Inflammatory macrophage treated with lipopolysaccharide for 4 hours (primary cell): Measurements from ENCODE around the gene GPN2.

Experiments used
- DNase-seq: peaks from one replicate; pipeline ENCODE4 v3.0.0-alpha.2; 2020

The GPN2 gene

GRCh38 chr1:26889551-26890466 is at the start of gene GPN2:
TSS of gene GPN2 (minus strand) at chr1:26890283. CDS start at chr1:26890096, 187 bp downstream.
- DNase-seq, result peak; percentile 79

DNA sequence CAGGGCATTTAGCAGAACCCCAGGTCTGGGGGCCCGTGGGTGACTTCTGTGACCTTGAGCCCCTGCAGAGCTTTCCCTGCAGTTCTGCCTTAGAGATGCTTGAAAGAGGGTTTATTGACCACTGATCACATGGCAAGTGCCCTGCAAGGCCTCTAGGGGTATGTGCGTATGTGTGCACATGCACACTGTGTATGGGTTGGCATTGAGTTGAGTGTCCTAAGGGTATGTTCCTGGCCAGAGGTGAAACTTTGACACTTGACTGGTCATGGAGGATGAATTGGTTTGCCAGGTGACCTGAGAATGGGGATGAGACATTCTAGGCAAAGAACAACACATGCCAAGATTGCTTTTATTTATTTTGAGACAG is 48.6 kb upstream of the GPN2 start:
- no peak for DNase-seq

GRCh38 chr1:26938004-26938658 is 48.0 kb upstream of the GPN2 start:
- peak; percentile 42 for DNase-seq

DNA sequence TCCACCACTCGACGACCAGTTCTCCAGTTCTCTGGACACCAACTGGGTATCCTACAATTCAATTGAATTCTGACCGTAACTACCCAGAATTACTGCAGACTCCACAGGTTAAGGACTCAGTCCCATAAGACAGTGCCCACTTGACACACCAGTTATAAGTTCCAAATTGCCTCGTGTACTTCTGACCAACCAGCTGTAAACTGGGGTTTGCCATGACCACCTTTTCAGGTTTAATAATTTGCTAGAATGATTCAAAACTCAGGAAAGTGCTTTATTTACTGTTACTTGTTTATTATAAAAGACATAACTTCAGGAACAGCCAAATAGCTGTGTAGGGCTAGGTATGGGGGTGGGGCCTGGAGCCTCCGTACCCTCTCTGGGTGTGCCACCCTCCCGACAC is 46.7 kb upstream of the GPN2 start:
- DNase-seq, result no peak

DNA sequence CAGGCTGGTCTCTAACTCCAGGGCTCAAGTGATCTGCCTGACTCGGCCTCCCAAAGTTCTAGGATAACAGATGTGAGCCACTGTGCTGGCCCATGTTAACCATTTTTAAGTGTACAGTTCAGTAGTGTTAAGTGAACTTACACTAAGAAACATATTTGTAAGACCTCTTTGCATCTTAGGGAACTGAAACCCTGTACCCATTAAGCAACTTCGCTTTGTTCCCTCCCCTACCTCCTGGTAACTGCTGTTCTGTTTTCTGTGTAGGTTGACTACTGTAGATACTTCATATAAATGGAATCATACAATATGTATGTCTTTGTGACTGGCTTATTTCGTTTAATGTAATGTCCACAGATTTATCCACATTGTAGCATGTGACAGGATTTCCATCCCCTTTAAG is 42.4 kb upstream of the GPN2 start:
- DNase-seq, result peak; percentile 84

- peak; percentile 24 for DNase-seq
Measured at GRCh38 chr1:26923711-26924110, 33.6 kb upstream of the GPN2 start.

DNA sequence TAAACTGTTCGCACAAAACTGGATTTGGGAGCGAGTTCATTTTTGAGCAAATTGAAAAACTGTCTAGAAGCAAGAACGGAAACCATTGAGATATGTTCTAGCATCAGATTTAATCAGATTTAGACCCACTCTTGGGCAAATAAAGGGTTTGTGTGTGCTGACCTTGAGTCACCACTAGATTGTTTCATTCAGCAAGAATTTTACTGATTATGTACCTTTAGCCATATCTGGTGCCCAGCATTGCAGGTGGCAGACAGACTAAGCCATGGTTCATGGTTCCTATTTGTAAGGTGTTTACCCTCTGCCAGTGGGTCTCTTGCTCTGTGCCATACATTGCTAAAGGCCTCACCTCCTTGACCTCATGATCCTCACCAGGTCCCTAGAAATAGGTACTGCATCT is 32.8 kb upstream of the GPN2 start:
- no peak for DNase-seq

DNA sequence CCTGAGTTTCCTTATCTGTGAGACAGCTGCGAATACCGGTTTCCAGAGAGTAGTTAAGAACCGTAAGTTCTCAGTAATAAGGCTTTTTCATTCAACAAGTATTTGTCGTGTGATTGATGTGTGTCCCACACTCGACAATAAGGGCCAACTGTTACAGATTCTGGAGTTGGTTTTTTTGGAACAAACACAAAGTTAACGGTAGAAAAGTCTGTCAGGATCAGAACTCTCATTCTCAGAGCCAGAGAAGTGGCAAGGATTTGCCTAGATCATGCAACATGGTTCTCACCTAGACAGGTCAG is 32.3 kb upstream of the GPN2 start:
- DNase-seq, result no peak

- DNase-seq, result peak; percentile 98
Measured at GRCh38 chr1:26921540-26922430, 31.7 kb upstream of the GPN2 start, which contains the start of gene NUDC. TSS of gene NUDC (plus strand) at chr1:26921743. CDS start at chr1:26921849, 106 bp downstream.

DNA sequence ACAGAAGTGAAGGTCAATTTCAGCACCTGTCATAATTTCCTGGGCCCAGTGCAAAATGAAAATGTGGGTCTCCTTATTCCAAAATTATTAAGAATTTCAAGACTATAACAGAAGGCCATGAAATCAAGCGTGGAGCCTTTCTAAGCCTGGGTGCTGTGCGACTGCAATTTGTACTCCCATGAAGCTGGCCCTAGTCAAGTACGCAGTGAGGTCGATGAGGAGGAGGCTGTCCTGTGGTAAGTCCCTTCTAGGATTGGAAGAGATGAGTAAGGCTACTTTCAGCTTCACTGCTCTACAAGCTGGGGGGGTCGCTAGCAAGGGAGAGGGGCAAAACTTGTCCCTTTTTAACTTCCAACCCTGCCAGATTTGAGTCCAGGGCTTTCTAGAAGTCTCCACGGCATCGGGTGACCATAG is 31.1 kb upstream of the GPN2 start:
- DNase-seq, result no peak

GRCh38 chr1:26915204-26915842 is 25.2 kb upstream of the GPN2 start:
- no peak for DNase-seq

DNA sequence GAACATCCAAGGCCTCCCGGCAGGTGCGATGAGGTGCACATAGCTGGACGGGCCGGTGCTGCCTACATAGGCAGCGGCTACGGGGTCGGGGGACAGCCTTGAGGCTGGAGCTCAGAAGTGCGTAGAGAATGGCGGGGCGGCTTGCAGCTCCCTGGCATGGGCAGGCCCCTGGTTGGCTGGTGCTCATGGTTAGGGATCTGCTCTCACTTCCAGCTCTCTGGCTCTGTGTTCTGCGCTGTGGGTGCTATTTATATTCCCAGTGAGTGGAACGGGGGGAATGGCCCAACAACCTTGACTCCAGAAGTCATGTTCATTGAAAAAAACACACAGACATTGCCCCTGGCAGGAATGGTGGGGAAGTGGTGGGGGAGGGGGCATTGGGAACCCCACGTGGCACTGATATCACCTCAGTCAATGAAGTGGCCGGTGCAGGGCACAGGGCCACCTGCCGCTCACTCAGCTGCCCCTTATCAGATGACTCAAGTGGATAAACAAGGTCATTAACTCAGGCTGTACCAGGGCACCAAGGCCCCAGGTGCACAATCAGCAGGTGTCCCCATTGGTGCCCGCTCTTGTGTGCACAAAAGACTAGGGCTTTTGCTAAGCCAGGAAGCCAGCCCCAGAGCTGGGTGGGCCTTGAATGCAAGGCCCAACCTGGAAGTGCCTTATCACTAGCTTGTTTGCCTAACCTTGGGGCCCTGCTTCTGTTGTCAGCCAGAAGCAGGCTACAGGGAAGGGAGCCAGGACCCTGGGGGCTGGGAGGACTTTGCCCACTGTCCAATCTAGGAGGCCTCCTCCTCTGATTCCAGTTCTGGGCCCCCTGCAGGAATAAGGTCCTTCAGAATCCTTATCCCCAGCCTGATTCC is 23.9 kb upstream of the GPN2 start, which contains the start of gene NR0B2:
Gene NR0B2, minus strand, starts transcription at position 222 of the 866 bp plus-strand sequence. Its CDS starts 35 bp downstream, at position 187.
- no peak for DNase-seq

- DNase-seq, result no peak
Measured at GRCh38 chr1:26913389-26913753, 23.3 kb upstream of the GPN2 start.

DNA sequence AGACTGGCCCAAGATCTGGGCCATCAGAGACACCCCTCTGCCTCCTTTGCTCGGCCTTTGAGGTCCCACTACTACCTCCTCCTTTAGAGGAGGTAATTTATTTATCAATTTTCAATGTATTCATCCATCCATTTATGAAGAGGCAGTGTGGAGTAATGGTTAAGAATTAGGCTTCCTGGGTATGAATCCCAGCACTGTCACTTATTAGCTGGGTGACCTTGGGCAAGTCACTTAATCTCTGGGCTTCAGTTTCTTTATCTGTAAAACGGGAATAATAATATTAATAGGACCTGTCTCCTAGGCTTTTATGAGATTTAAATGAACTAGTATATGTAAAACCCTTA is 22.0 kb upstream of the GPN2 start:
- no peak for DNase-seq

DNA sequence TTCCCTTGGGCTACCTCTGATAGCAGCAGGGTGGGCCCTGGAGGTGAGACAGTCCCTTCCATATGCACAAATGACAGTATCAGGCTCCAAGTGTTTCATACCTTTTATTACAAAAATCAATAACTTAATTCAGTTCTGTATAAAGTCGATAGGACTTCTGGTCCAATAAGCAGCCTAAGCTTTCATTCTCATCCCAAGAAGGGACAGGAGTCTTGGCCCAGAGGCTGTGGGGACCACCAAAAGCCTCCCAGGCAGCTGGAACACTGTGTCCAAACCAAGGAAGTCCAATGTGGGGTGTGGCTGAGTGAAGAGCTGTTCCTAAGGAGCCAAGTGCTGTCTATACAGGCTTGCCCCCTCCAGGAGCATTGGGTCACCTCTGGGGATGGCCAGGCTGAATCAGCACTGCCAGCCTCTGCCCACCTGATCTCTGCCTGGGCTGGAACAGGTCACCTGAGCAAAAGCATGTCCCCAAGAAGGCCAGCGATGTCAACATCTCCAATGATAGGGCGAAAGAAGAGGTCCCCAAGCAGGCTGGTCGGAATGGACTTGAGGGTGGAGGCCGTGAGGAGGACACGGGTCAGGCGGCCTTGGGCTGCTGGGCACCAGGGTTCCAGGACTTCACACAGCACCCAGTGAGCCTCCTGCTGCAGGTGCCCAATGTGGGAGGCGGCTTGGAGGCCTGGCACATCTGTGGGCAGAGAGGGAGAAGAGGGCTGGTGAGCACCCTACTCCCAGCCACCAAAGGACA is 21.5 kb upstream of the GPN2 start:
- no peak for DNase-seq

- DNase-seq, result no peak
Measured at GRCh38 chr1:26910343-26911160, 20.5 kb upstream of the GPN2 start.

DNA sequence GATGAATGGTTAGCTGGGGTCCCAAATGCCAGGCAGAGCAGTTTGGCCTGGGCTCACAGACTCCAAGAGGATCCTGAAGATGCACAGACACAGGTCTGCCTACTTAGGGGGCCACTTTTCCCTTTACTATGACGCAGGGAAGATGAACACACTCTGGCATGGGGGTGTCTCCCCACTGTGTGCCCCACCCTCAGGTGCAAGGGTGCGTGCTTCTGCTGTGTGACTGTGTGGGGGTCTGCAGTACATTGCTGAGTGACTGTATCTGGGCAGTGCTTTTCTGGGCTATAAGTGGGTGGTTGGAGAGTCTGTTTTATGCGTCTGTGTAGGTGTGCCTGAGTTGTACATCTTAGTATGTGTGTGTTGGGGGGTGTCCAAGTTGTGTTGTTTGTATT is 19.9 kb upstream of the GPN2 start:
- no peak for DNase-seq

DNA sequence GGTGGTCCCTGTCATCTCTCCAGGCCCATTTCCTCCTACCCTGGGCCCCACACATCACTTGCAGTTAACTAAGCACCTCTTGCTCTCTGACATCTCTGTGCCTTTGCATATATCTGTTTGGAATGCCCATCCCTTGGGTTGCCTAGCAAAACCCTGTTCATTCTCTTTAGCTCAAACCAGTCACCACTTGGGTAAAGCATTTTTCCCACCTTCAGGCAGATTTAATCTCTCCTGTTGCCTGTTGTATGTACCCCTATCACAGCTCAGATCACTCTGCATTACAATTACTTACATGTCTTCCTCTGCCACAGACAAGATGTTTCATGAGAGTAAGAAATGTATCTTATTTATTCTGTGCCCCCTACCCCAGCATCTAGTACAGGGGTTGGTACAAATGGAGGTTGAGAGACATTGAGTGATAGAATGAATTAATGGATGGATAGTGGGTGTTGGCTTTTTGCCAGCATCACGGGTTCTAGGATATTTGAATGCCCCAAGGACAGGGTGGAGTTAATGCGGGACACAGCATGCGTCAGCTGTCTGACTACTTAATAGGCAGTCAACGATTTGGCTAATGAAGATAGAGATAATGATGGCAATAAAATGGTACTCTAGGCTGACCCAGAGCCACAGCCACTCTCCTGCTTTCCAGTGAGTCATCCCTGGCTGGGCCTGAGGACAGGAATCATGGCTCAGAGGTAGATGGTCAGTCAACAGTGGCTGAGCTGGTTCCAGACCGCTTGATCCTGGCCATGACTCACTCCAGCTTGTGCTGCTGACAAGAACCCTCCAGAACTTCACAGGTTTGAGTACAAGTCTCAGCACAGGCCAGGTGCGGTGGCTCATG is 17.2 kb upstream of the GPN2 start:
- DNase-seq, result no peak

DNA sequence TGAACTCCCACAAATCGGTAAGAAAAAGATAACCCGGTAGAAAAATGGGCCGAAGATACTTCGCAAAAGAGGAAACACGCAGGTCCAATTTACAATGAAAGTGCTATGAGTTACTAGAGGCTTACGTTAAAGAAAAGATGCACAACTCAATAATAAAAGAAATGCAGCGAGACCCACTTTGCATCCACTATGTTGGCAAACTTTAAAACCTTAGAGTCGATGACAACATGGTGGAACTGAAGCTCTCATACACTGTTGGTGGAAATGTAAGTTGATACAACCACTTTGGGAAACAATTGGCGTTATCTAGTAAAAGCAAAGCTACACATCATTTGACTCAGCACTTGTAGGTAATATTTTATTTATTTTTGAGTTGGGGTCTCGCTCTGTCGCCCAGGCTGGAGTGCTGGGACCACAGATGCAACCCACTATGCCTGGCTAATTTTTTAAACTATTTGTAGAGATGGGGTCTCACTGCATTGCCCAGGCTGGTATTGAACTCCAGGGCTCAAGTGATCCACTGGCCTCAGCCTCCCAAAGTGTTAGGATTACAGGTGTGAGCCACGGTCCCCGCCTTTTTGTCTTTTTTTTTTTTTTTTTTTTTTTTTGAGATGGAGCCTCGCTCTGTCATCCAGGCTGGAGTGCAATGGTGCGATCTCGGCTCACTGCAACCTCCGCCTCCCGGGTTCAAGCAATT is 10.9 kb upstream of the GPN2 start:
- DNase-seq, result no peak
